GM12892 (cell line): Measurements from ENCODE around the gene NID1.
A peak's percentile ranks its signal among the peaks of the same experiment; 100 is the strongest.
"Not testable (repeated sequence)": the region's sequence is repeated elsewhere in the genome, so short reads cannot be mapped to it uniquely, and the experiment has no call there.

Experiments
- DNase-seq: peaks from one replicate; pipeline ENCODE4 v3.0.0; 2011; ENCODE audit not compliant: insufficient read length
- FAIRE-seq: peaks from 2 replicates; lab custom pipeline; 2011; peaks lifted over from hg19 to GRCh38; lab: Jason Lieb, UNC
- POLR2A ChIP-seq: IDR thresholded peaks from 2 replicates; pipeline ENCODE4 v1.6.1; 2011; ENCODE audit warnings: low read depth, low read length, control low read depth
- POLR2AphosphoS5 ChIP-seq: IDR thresholded peaks from 2 replicates; pipeline ENCODE4 v1.6.1; 2011; ENCODE audit warnings: low read depth, low read length, control low read depth
- TAF1 ChIP-seq: IDR thresholded peaks from 2 replicates; pipeline ENCODE4 v1.6.1; 2011; ENCODE audit warnings: low read depth, mild to moderate bottlenecking, control low read depth, low read length, borderline replicate concordance

The NID1 gene

DNA sequence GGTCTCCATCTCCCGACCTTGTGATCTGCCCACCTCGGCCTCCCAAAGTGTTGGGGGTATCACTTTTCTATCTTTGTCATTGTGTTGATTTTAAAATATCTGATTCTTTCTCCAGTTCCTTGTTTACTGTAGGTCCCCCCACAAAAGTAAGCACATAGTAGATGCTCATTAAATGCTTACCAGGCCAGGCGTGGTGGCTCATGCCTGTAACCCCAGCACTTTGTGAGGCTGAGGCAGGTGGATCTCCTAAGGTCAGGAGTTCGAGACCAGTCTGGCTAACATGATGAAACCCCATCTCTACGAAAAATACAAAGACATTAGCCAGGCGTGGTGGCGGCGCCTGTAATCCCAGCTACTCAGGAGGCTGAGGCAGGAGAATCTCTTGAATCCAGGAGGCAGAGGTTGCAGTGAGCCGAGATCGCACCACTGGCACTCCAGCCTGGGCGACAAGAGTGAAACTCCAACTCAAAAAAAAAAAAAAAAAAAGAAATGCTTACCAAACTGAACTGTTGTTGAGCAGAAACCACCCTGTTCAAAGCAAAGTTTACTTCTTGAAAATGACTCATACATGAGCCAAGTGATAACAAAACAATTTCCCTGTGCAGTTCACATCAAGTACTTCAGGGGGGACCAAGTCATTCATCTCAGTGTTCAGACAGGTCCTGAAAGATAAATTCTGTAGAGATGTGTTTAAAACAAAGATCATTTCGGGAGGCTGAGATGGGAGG lies 24.3 kb upstream of the NID1 start:
- FAIRE-seq (no peak), DNase-seq (no peak)
- TF ChIP-seq POLR2AphosphoS5 (no peak), TAF1 (no peak), POLR2A (no peak)

DNA sequence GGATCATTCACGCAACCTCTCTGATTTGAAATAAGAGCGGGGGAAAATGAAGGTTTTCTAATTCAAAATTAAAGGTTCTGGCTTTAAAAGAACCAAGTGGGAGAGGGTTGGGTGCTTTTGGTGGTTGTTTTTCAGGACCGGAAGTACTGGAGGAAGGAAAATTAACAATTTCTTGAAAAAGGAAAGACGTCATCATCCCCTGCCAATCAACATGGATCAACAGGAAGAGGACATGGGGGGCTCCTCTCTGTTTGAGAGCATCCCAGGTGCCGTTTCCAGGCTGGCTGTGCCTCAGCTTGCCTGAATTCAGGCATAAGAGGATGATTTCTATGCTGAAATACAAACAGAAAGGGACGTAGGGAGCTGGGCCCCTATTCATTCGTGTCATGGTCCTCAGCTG lies 21.6 kb upstream of the NID1 start:
- TF ChIP-seq POLR2AphosphoS5 (no peak), POLR2A (no peak)
- FAIRE-seq (no peak), DNase-seq (no peak)

DNA sequence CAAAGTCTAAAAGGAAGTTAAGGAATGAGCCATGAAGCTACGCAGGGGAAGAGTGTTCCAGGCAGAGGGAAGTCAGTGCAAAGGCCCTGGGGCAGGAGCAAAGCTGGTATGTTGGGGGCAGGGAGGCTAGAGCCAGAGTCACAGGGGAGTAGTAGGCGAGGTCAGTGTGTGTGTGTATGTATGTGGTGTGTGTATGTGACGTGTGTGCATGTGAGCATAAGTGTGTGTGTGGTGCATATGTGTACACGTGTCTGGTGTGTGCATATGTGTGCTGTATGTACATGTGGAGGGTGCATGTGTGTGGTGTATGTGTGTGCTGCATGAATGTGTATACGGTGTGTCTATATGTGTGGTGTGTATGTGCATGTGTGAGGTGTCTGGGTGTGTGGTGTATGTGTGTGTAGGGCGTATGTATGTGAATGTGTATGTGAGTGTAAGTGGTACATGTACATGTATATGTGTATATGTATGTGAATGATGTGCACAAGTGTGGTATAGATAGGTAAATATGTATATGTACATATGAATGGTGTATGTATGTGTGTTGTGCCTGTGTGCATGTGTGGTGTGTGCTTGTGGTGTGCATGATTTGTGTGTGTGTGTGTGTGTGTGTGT lies 20.8 kb upstream of the NID1 start:
- TF ChIP-seq POLR2A (no peak), POLR2AphosphoS5 (no peak), TAF1 (no peak)
- DNase-seq: no peak
- peak; percentile 46 for FAIRE-seq

DNA sequence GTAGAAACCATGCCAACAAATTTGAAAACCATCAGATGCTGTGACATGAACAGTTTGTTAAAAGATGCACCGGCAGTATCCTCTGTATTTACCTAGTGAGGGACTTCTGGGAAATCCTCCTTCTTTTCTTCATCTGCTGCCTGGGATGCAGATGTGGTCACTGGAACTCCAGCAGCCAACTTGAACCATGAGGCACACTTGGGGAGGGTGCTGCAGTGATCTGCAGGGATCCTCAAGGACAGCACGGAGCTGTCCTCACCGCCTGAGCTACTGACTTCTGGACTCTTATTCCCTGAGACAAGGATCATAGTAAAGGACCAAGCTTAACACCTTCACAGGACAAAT lies 19.5 kb upstream of the NID1 start:
- DNase-seq: no peak
- FAIRE-seq: no peak
- TF ChIP-seq TAF1: no peak
- TF ChIP-seq POLR2AphosphoS5: no peak

DNA sequence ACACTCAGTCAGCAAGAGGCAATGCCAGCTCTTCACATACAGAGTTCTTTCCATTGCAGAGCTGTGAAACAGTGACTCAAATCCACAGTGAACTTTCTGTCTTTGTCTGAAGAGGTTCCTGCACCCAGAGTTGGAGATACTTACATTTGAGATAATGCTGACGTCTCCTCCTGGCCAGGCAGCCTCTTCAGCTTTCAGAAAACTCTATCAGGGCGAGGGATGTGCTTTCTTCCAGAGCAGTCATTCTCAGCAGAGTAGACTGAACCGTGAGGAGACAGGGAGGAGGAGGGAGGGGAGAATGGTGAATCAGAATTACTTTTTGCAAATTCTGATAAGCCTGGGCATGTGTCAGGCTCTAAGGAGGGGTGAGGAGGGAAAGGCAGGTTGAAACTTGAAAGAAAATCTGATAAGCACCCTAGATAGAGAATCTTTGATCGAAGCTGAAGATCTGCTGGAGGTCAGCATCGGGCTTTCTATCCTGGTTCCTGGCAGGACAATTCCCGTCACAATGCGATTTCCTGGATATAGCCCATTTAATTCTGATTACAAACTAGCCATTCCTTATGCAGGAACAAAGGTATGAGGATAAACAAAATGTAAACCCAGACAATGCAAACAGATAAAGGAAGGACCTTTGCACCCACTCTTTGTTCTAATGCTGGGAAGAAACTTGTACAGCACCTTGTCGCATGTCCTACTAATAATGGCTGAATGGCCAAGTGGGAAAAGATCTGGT lies 18.9 kb upstream of the NID1 start:
- no peak for FAIRE-seq

DNA sequence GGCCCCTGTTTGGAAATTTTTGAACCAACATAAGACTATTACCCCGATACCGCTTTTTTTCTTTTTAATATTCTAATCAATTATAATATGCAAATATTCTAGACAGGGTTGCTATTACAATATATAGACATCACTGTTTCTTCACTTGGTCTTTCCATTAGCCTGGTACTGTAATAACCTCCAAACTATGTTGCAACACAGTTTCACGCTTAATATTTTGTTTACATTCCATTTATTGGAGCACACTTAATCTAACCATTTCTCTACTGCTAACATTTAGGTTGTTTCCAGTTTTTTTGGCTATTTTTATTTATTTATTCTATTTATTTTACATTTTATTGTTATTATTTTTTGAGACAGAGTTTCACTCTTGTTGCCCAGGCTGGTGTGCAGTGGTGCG lies 17.6 kb upstream of the NID1 start:
- DNase-seq (no peak), FAIRE-seq (no peak)
- TF ChIP-seq TAF1 (no peak), POLR2AphosphoS5 (no peak), POLR2A (no peak)

More for the DNA sequence above, 18.9 kb upstream of the NID1 start:
- no peak for DNase-seq
- TF ChIP-seq POLR2A (no peak), POLR2AphosphoS5 (no peak), TAF1 (no peak)

DNA sequence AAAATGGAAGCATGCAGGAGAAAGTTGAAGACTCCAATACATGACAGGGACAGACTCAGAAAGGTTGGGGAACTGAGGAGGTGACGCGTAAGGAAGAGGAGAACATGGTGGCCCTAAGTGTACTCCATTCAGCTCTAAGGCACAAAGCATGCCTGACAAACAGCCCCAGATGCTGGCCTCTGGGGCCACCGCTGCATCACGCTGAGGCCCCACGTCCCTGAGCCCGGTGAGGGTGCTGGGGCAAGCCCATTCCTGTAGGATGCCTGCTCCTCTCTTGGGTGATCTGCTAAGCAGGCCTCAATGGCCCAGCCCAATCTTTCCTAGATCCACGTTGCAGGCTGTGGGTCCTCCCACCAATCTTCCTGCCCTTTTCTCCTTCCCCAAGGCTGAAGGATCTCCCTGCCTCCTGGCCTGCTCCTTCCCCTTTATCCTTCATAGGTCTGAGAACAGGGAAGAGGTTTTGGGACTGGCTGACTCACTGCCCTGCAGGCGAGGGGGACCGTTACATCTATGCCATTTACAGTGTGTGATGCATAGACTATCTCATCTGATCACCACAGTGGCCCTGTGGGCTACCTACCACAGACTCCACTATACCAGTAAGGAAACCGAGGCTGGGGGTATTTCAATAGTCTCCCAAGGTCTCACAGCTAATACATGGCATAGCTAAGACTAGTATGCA lies 16.8 kb upstream of the NID1 start:
- FAIRE-seq (no peak), DNase-seq (no peak)
- TF ChIP-seq TAF1 (no peak), POLR2A (no peak), POLR2AphosphoS5 (no peak)

DNA sequence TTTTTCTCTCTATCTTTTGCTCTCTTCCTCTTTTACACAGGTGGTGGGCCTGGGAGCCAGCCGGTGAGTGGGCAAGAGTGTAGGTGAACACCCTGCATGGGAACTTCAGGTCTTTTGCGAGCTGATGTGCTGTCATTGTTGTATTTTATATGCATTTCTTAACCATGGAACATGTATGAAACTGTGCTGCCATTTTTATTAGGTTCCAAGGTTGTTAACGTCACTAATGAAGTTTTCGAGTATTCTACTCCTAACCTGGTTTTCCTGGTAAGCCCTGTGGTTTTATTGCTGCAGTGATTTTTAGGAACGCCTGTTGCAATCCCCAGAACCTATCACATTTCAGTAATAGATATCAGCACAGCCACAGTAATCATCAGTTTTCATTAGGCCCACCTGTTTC lies 14.8 kb upstream of the NID1 start:
- FAIRE-seq (no peak), DNase-seq (no peak)
- TF ChIP-seq POLR2AphosphoS5: no peak
- no peak for TF ChIP-seq TAF1

DNA sequence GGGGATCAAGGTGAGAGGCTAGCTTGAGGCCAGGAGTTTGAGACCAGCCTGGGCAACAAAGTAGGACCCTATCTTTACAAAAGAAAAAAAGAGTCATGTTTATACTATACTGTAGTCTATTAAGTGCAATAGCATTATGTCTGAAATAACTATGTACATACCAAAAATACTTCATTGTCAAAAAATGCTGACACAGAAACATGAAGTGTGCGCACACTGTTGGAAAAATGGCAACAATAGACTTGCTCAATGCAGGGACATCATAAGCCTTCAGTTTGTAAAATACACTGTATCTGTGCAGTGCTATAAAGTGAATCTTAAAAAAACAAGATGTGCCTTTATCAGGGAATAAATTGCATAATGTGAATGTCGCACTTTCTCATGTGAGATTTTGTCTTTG lies 14.1 kb upstream of the NID1 start:
- no peak for DNase-seq
- FAIRE-seq: no peak
- TF ChIP-seq POLR2AphosphoS5 (no peak), POLR2A (no peak), TAF1 (no peak)

DNA sequence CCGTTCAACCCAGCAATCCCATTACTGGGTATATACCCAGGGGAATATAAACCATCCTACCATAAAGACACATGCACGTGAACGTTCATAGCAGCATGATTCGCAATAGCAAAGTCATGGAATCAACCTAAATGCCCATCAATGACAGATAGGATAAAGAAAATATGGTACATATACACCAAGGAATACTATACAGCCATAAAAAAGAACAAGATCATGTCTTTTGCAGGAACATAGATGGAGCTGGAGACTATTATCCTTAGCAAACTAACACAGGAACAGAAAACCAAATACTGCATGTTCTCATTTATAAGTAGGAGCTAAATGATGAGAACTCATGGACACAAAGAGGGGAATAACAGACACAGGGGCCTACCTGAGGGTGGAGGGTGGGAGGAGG lies 13.2 kb upstream of the NID1 start:
- not testable (repeated sequence) for FAIRE-seq, DNase-seq

DNA sequence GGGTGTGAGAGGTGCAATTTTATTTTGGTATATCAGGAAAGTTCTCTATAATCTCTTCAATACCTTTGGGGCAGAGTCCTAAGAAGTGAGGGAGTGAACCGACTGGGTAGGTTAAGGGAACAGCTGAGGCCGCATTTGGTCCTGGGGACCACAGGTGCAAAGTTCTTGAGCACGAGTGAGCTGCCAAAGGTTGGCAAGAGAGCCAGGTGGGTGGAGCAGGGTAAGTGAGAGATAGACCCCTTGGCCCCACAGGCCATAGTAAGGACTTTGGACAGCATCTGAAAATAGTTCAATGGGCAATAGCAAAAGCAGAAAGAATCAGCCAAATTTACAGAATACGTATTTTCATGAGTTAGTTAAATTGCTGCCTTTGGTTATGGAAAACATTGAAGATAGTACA lies 11.0 kb upstream of the NID1 start:
- DNase-seq: no peak
- no peak for TF ChIP-seq POLR2AphosphoS5
- TF ChIP-seq POLR2A: no peak
- TF ChIP-seq TAF1: no peak
- no peak for FAIRE-seq
